A673 (cell line): ENCODE results near the gene CORO6. TPM values are rescaled to one million over a fixed set of nuclear protein-coding genes. Genes with fewer than 3 reads are reported as not detected.

ENCODE experiments used
- BruUV-seq: library from RNA; stranded (reverse); fragments of 400-500 nt; replicated peaks from 2 replicates; lab custom pipeline; 2021; lab: Mats Ljungman, UMichigan
- CTCF ChIA-PET: fragments of 300-600 bp; sonication (Branson Sonifier 250); formaldehyde crosslinking; loops from one replicate; lab custom pipeline; 2022; ENCODE audit warnings: antibody characterized with exemption; lab: Charles Lee
- POLR2A ChIA-PET: fragments of 300-600 bp; sonication (Branson Sonifier 250); formaldehyde crosslinking; loops from one replicate; lab custom pipeline; 2022; ENCODE audit warnings: antibody characterized with exemption; ENCODE audit not compliant: low non-redundant PET; lab: Charles Lee
- DNase-seq: peaks from one replicate; pipeline ENCODE4 v3.0.0-alpha.2; 2015; ENCODE audit warnings: low spot score
- H3K27ac ChIP-seq: fragments of 200-600 bp; sonication (generic); 2 replicates; pipeline ENCODE4 v1.5.1; 2016; ENCODE audit warnings: mixed run types, low read depth, mild to moderate bottlenecking, mixed read lengths, antibody characterized with exemption, low read length; ENCODE audit not compliant: poor library complexity, severe bottlenecking
- H3K27me3 ChIP-seq: fragments of 200-600 bp; sonication (generic); replicated peaks from 2 replicates; pipeline ENCODE4 v1.6.1; 2017; ENCODE audit warnings: mixed run types, low read depth, mild to moderate bottlenecking, mixed read lengths, antibody characterized with exemption, low read length; ENCODE audit not compliant: insufficient read depth, poor library complexity
- H3K36me3 ChIP-seq: fragments of 200-600 bp; sonication (generic); 2 replicates; pipeline ENCODE4 v1.6.1; 2016; ENCODE audit warnings: mixed run types, mild to moderate bottlenecking, mixed read lengths, antibody characterized with exemption, low read length; ENCODE audit not compliant: insufficient read depth, poor library complexity, severe bottlenecking
- H3K4me1 ChIP-seq: fragments of 200-600 bp; sonication (generic); 2 replicates; pipeline ENCODE4 v1.6.1; 2017; ENCODE audit warnings: mixed run types, mild to moderate bottlenecking, mixed read lengths, antibody characterized with exemption, low read length; ENCODE audit not compliant: insufficient read depth, poor library complexity, severe bottlenecking
- H3K4me3 ChIP-seq: fragments of 200-600 bp; sonication (generic); 2 replicates; pipeline ENCODE4 v1.5.1; 2016; ENCODE audit warnings: low read depth, mixed run types, mild to moderate bottlenecking, mixed read lengths, low read length; ENCODE audit not compliant: poor library complexity, severe bottlenecking
- H3K9me3 ChIP-seq: fragments of 200-600 bp; sonication (generic); 2 replicates; pipeline ENCODE4 v1.6.1; 2016; ENCODE audit warnings: mixed run types, low read depth, mild to moderate bottlenecking, mixed read lengths, antibody characterized with exemption, low read length; ENCODE audit not compliant: poor library complexity, severe bottlenecking
- EZH2 ChIP-seq: fragments of 200-600 bp; sonication (generic); IDR thresholded peaks from 2 replicates; pipeline ENCODE4 v1.6.1; 2017; ENCODE audit warnings: borderline replicate concordance, low read depth, mild to moderate bottlenecking, mixed read lengths, antibody characterized with exemption, low read length; ENCODE audit not compliant: poor library complexity, severe bottlenecking
- intact Hi-C: fragments of 100-400 bp; cut with micrococcal nuclease; formaldehyde crosslinking; loops from one replicate; pipeline ENCODE4 v1.10.0; 2022; ENCODE audit not compliant: unreplicated experiment
- total RNA-seq: library from RNA; stranded (reverse); gene quantifications from 2 replicates; pipeline ENCODE4 v1.2.3, GENCODE V29; 2021
- TF ChIP-seq, protein P1 (sequence below): fragments of 300-800, 200-600 bp; sonication (generic); conservative IDR thresholded peaks from 2 replicates; pipeline ENCODE4 v1.5.1; 2017; ENCODE audit warnings: low read depth, mild to moderate bottlenecking, antibody characterized with exemption, low read length, moderate library complexity, mixed read lengths

CORO6 gene
- total RNA-seq, 1 experiment from 2014 or later: 19.7 TPM

DNA sequence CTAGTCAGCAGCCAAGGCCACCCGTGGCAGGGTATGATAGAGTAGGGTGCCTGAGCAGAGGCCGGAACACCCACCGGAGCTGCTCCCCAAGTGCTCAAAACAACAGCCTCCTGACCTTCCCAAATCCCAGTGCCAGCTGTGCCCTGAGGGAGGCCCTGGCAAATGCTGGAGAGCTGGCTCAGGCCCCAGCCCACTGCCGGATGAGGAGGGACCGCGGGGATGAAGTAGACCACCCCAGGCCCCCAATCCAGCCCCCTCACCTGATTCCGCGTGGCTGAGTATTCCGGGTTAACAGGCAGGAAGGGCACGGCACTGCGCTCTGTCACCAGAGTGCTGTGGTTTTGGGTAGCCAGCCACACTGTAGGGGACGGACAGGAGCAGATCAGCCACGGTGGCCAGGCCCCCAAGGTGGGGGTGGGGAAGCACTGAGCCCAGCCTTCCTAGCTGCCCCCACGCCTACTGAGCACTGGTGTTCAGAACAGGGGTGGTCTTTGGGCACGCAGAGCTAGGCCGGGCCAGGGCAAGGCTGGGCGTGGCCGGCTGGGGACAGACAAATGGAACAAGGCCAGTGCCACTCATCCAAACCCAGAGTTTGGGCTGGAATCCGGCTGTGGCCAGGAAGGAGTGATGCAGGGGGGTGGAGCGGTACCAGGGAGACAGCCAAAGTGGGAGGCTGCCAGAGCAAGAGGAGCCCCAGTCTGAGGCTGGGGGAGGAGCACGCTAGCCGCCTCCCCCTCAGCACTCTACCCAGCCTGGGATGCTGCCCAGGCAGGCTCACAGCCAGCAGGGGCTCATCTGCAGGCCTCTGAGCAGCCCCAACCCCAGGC is 45.1 kb downstream of the CORO6 start:
- Histone ChIP-seq H3K27ac (no peak overlapping the region), H3K9me3 (no peaks in the 10 kb centered on the region), H3K36me3 (peaks cover 91% of the 10 kb centered on the region), H3K4me3 (no peak overlapping the region), H3K4me1 (peaks cover 16% of the 10 kb centered on the region), H3K27me3 (no peaks in the 10 kb centered on the region)
- intact Hi-C loops: no loop called here
- ChIA-PET POLR2A (no interaction called here), CTCF (interaction anchor here (0.8 kb wide), 1 partner anchor 11 kb away, joined by 3 read pairs; no protein-coding TSS in a partner anchor)
- BruUV-seq: no TSS peak
- TF ChIP-seq EZH2: no peak
- TF ChIP-seq, protein P1, sequence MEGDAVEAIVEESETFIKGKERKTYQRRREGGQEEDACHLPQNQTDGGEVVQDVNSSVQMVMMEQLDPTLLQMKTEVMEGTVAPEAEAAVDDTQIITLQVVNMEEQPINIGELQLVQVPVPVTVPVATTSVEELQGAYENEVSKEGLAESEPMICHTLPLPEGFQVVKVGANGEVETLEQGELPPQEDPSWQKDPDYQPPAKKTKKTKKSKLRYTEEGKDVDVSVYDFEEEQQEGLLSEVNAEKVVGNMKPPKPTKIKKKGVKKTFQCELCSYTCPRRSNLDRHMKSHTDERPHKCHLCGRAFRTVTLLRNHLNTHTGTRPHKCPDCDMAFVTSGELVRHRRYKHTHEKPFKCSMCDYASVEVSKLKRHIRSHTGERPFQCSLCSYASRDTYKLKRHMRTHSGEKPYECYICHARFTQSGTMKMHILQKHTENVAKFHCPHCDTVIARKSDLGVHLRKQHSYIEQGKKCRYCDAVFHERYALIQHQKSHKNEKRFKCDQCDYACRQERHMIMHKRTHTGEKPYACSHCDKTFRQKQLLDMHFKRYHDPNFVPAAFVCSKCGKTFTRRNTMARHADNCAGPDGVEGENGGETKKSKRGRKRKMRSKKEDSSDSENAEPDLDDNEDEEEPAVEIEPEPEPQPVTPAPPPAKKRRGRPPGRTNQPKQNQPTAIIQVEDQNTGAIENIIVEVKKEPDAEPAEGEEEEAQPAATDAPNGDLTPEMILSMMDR: no peak
- DNase-seq: peak; percentile 41

GRCh38 chr17:29577001-29577370 is 45.7 kb downstream of the CORO6 start:
- no peaks in the 10 kb centered on the region for H3K9me3 ChIP-seq
- ChIA-PET CTCF (no interaction called here), POLR2A (no interaction called here)
- TF ChIP-seq, protein P1: no peak
- TF ChIP-seq EZH2: no peak
- intact Hi-C loops: no loop called here
- BruUV-seq: no TSS peak
- peaks cover 16% of the 10 kb centered on the region for H3K4me1 ChIP-seq
- H3K27me3 ChIP-seq: no peaks in the 10 kb centered on the region
- no peak overlapping the region for H3K4me3 ChIP-seq
- H3K27ac ChIP-seq: no peak overlapping the region
- DNase-seq: no peak
- peaks cover 85% of the 10 kb centered on the region for H3K36me3 ChIP-seq

GRCh38 chr17:29576214-29577000 is 46.3 kb downstream of the CORO6 start:
- H3K4me3 ChIP-seq: no peak overlapping the region
- H3K9me3 ChIP-seq: no peaks in the 10 kb centered on the region
- DNase-seq: no peak
- ChIA-PET CTCF (interaction anchor here (1.0 kb wide), 1 partner anchor 427 kb away, joined by 3 read pairs; no protein-coding TSS in a partner anchor), POLR2A (no interaction called here)
- H3K36me3 ChIP-seq: peaks cover 79% of the 10 kb centered on the region
- peaks cover 16% of the 10 kb centered on the region for H3K4me1 ChIP-seq
- intact Hi-C loops: no loop called here
- H3K27ac ChIP-seq: no peak overlapping the region
- BruUV-seq: TSS peak; percentile 20
- no peaks in the 10 kb centered on the region for H3K27me3 ChIP-seq
- TF ChIP-seq, protein P1: no peak
- no peak for TF ChIP-seq EZH2
